ENCODE data around the gene ABCC2.
"Not testable (repeated sequence)": the region's sequence is repeated elsewhere in the genome, so short reads cannot be mapped to it uniquely, and the experiment has no call there.

GRCh38 chr10:99863535-99864240, 81.2 kb downstream of the ABCC2 start:
- TF ChIP-seq, protein P1, sequence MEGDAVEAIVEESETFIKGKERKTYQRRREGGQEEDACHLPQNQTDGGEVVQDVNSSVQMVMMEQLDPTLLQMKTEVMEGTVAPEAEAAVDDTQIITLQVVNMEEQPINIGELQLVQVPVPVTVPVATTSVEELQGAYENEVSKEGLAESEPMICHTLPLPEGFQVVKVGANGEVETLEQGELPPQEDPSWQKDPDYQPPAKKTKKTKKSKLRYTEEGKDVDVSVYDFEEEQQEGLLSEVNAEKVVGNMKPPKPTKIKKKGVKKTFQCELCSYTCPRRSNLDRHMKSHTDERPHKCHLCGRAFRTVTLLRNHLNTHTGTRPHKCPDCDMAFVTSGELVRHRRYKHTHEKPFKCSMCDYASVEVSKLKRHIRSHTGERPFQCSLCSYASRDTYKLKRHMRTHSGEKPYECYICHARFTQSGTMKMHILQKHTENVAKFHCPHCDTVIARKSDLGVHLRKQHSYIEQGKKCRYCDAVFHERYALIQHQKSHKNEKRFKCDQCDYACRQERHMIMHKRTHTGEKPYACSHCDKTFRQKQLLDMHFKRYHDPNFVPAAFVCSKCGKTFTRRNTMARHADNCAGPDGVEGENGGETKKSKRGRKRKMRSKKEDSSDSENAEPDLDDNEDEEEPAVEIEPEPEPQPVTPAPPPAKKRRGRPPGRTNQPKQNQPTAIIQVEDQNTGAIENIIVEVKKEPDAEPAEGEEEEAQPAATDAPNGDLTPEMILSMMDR (IDR thresholded peaks at IDR 0.05) = not testable (repeated sequence)
- not testable (repeated sequence) for TF ChIP-seq POLR2A (IDR thresholded peaks at IDR 0.05)

All from body of pancreas (tissue), 4 donors.